Liver (tissue), 3 donors: ENCODE results near the gene DHRS4.

Experiments
- EGR1 ChIP-seq, 2 donors: IDR thresholded peaks; 2 replicates each; pipeline ENCODE4 v1.6.1; 2016 to 2018; ENCODE audit warnings: antibody characterized with exemption in 2 of 2, low read depth in 2 of 2
- FOXA2 ChIP-seq: IDR thresholded peaks from 2 replicates; pipeline ENCODE4 v1.6.1; 2016; ENCODE audit warnings: antibody characterized with exemption
- HNF4A ChIP-seq, 2 donors: conservative IDR thresholded peaks; 2 replicates each; pipeline ENCODE4 v1.6.1; 2016; ENCODE audit warnings: antibody characterized with exemption in 2 of 2, mild to moderate bottlenecking in 2 of 2
- JUND ChIP-seq, 2 donors: IDR thresholded peaks; 2 replicates each; pipeline ENCODE4 v1.6.1; 2016; ENCODE audit warnings: antibody characterized with exemption in 2 of 2
- RAD21 ChIP-seq, 2 donors: IDR thresholded peaks; 2 replicates each; pipeline ENCODE4 v1.6.1; 2016; ENCODE audit warnings: antibody characterized with exemption in 2 of 2, mild to moderate bottlenecking in 2 of 2
- REST ChIP-seq: IDR thresholded peaks from 2 replicates; pipeline ENCODE4 v1.6.1; 2016; ENCODE audit warnings: antibody characterized with exemption, mild to moderate bottlenecking
- SP1 ChIP-seq: IDR thresholded peaks from 2 replicates; pipeline ENCODE4 v1.6.1; 2018; ENCODE audit warnings: antibody characterized with exemption, mild to moderate bottlenecking
- TAF1 ChIP-seq: conservative IDR thresholded peaks from 2 replicates; pipeline ENCODE4 v1.6.1; 2016; ENCODE audit warnings: antibody characterized with exemption, mild to moderate bottlenecking
- YY1 ChIP-seq: IDR thresholded peaks from 2 replicates; pipeline ENCODE4 v1.6.1; 2016; ENCODE audit warnings: antibody characterized with exemption, mild to moderate bottlenecking
- TF ChIP-seq, protein P1 (sequence below): fragments of 150-350 bp; IDR thresholded peaks from 2 replicates; pipeline ENCODE4 v1.5.1; 2017; ENCODE audit warnings: improper control_type of control experiment, low read depth, low read length; ENCODE audit not compliant: missing input control
- TF ChIP-seq, protein P2 (sequence below): IDR thresholded peaks from 2 replicates; pipeline ENCODE4 v1.6.1; 2016; ENCODE audit warnings: antibody characterized with exemption
- TF ChIP-seq, protein P3 (sequence below): IDR thresholded peaks from 2 replicates; pipeline ENCODE4 v1.6.1; 2016; ENCODE audit warnings: antibody characterized with exemption
- donor health status: healthy.
- donor health status: healthy.

GRCh38 chr14:23933108-23933741 lies 20.3 kb upstream of the DHRS4 start:
- TF ChIP-seq, protein P1, sequence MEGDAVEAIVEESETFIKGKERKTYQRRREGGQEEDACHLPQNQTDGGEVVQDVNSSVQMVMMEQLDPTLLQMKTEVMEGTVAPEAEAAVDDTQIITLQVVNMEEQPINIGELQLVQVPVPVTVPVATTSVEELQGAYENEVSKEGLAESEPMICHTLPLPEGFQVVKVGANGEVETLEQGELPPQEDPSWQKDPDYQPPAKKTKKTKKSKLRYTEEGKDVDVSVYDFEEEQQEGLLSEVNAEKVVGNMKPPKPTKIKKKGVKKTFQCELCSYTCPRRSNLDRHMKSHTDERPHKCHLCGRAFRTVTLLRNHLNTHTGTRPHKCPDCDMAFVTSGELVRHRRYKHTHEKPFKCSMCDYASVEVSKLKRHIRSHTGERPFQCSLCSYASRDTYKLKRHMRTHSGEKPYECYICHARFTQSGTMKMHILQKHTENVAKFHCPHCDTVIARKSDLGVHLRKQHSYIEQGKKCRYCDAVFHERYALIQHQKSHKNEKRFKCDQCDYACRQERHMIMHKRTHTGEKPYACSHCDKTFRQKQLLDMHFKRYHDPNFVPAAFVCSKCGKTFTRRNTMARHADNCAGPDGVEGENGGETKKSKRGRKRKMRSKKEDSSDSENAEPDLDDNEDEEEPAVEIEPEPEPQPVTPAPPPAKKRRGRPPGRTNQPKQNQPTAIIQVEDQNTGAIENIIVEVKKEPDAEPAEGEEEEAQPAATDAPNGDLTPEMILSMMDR, result no peak
- TF ChIP-seq REST, result no peak
- no peak for TF ChIP-seq RAD21 (IDR thresholded peaks at IDR 0.05)
- TF ChIP-seq, protein P2, sequence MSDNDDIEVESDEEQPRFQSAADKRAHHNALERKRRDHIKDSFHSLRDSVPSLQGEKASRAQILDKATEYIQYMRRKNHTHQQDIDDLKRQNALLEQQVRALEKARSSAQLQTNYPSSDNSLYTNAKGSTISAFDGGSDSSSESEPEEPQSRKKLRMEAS, result no peak
- no peak for TF ChIP-seq JUND (IDR thresholded peaks at IDR 0.05)
- no peak for TF ChIP-seq SP1
- TF ChIP-seq HNF4A (conservative IDR thresholded peaks at IDR 0.05), result no peak
- TF ChIP-seq TAF1, result no peak
- TF ChIP-seq EGR1 (IDR thresholded peaks at IDR 0.05; ENCODE audit: low read depth in 2 of 2), result no peak
- TF ChIP-seq YY1, result no peak
- TF ChIP-seq, protein P3, sequence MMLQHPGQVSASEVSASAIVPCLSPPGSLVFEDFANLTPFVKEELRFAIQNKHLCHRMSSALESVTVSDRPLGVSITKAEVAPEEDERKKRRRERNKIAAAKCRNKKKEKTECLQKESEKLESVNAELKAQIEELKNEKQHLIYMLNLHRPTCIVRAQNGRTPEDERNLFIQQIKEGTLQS, result no peak
- no peak for TF ChIP-seq FOXA2
